H1 (cell line): ENCODE results near the gene NR2F6. TPM values are rescaled to one million over a fixed set of nuclear protein-coding genes. Genes with fewer than 3 reads are reported as not detected.

Experiments
- CTCF ChIA-PET: fragments of 300-600 bp; sonication (Branson Sonifier 250); formaldehyde crosslinking; loops from one replicate; lab custom pipeline; 2021; ENCODE audit not compliant: partially characterized antibody; lab: Charles Lee
- POLR2A ChIA-PET: fragments of 300-600 bp; sonication (Branson Sonifier 250); formaldehyde crosslinking; loops from one replicate; lab custom pipeline; 2021; ENCODE audit warnings: inconsistent platforms; ENCODE audit not compliant: partially characterized antibody; lab: Charles Lee
- DNase-seq, 2 experiments: peaks; one replicate each; pipeline versions ENCODE4 v3.0.0 to v3.0.0-alpha.2; 2010 to 2022; ENCODE audit warnings: low spot score in 2 of 2, low read depth in 1 of 2, mixed read lengths in 1 of 2
- FAIRE-seq: peaks from 2 replicates; lab custom pipeline; 2011; peaks lifted over from hg19 to GRCh38; lab: Jason Lieb, UNC
- H2AFZ ChIP-seq: 2 replicates; pipeline ENCODE4 v1.8.1; 2012; ENCODE audit warnings: low read length, inconsistent platforms
- H2AK5ac ChIP-seq: 2 replicates; pipeline ENCODE4 v1.6.1; 2013; ENCODE audit warnings: low read depth, low read length
- H2BK120ac ChIP-seq: replicated peaks from 2 replicates; pipeline ENCODE3; 2013; ENCODE audit warnings: low read depth, low read length, inconsistent platforms
- H2BK12ac ChIP-seq: 2 replicates; pipeline ENCODE4 v1.6.1; 2013; ENCODE audit warnings: low read depth, low read length
- H2BK15ac ChIP-seq: 2 replicates; pipeline ENCODE4 v1.6.1; 2013; ENCODE audit warnings: low read length
- H2BK20ac ChIP-seq: 2 replicates; pipeline ENCODE4 v1.6.1; 2013; ENCODE audit warnings: low read length
- H2BK5ac ChIP-seq: 2 replicates; pipeline ENCODE4 v1.6.1; 2013; ENCODE audit warnings: low read depth, low read length
- H3K14ac ChIP-seq: 2 replicates; pipeline ENCODE4 v1.6.1; 2013; ENCODE audit warnings: inconsistent platforms; ENCODE audit not compliant: insufficient read length
- H3K18ac ChIP-seq: 2 replicates; pipeline ENCODE4 v1.6.1; 2013; ENCODE audit warnings: low read length; ENCODE audit errors: extremely low read depth
- H3K23ac ChIP-seq: 2 replicates; pipeline ENCODE4 v1.6.1; 2013; ENCODE audit warnings: inconsistent platforms; ENCODE audit not compliant: insufficient read length
- H3K23me2 ChIP-seq: 2 replicates; pipeline ENCODE4 v1.6.1; 2013; ENCODE audit warnings: low read depth, low read length
- H3K27ac ChIP-seq: 2 replicates; pipeline ENCODE4 v1.6.1; 2011; ENCODE audit warnings: low read depth, low read length, inconsistent platforms
- H3K27me3 ChIP-seq, 4 experiments: replicated peaks in 1 of 4; 1 replicate in 1 of 4; 2 replicates in 3 of 4; pipeline versions ENCODE4 v1.6.1 to v1.8.1; 2011 to 2013; ENCODE audit warnings: low read length in 3 of 4, mild to moderate bottlenecking in 3 of 4, inconsistent platforms in 2 of 4, mixed read lengths in 2 of 4, moderate library complexity in 1 of 4; ENCODE audit not compliant: control insufficient read depth in 3 of 4, insufficient read depth in 3 of 4; ENCODE audit errors: extremely low read depth in 1 of 4
- H3K36me3 ChIP-seq, 4 experiments: 2 replicates each; pipeline versions ENCODE4 v1.6.1 to v1.8.1; 2011 to 2013; ENCODE audit warnings: mild to moderate bottlenecking in 4 of 4, low read length in 3 of 4, moderate library complexity in 2 of 4, control low read depth in 1 of 4, inconsistent platforms in 1 of 4; ENCODE audit not compliant: insufficient read depth in 4 of 4, control insufficient read depth in 2 of 4
- H3K4ac ChIP-seq: replicated peaks from 2 replicates; pipeline ENCODE3; 2013; ENCODE audit warnings: low read length, low read depth, mixed read lengths, inconsistent platforms; ENCODE audit not compliant: insufficient read length
- H3K4me1 ChIP-seq, 4 experiments: replicated peaks in 1 of 4; 1 replicate in 1 of 4; 2 replicates in 3 of 4; pipeline versions ENCODE4 v1.6.1 to v1.8.1; 2011 to 2013; ENCODE audit warnings: low read length in 3 of 4, inconsistent platforms in 2 of 4, mixed read lengths in 1 of 4; ENCODE audit not compliant: insufficient read depth in 4 of 4, control insufficient read depth in 3 of 4
- H3K4me2 ChIP-seq, 2 experiments: 2 replicates each; pipeline versions ENCODE4 v1.6.1 to v1.8.1; 2011 to 2013; ENCODE audit warnings: low read depth in 2 of 2, low read length in 2 of 2, control low read depth in 1 of 2, inconsistent platforms in 1 of 2, mild to moderate bottlenecking in 1 of 2; ENCODE audit not compliant: insufficient read depth in 1 of 2
- H3K4me3 ChIP-seq, 4 experiments: fragments of 200-600, 300-600 bp in 1 of 4; sonication (generic), shearing (Covaris generic), sonication (Bioruptor Twin) in 1 of 4; 2 replicates each; pipeline versions ENCODE4 v1.5.1 to v1.8.1; 2011 to 2016; ENCODE audit warnings: low read length in 4 of 4, low read depth in 3 of 4, control low read depth in 2 of 4, inconsistent platforms in 2 of 4, mild to moderate bottlenecking in 2 of 4, mixed read lengths in 1 of 4, moderate library complexity in 1 of 4; ENCODE audit not compliant: insufficient read depth in 2 of 4; ENCODE audit errors: extremely low read depth in 1 of 4
- H3K56ac ChIP-seq: replicated peaks from 2 replicates; pipeline ENCODE3; 2013; ENCODE audit warnings: low read depth, mild to moderate bottlenecking, mixed read lengths, low read length, inconsistent platforms; ENCODE audit not compliant: insufficient read length
- H3K79me1 ChIP-seq: 2 replicates; pipeline ENCODE4 v1.6.1; 2013; ENCODE audit warnings: low read depth, low read length, control low read depth
- H3K79me2 ChIP-seq, 2 experiments: 2 replicates each; pipeline versions ENCODE4 v1.6.1 to v1.8.1; 2012 to 2013; ENCODE audit warnings: low read length in 2 of 2, mild to moderate bottlenecking in 2 of 2, inconsistent platforms in 1 of 2; ENCODE audit not compliant: insufficient read depth in 2 of 2, control insufficient read depth in 1 of 2
- H3K9ac ChIP-seq, 4 experiments: replicated peaks in 1 of 4; 1 replicate in 1 of 4; 2 replicates in 3 of 4; pipeline versions ENCODE4 v1.6.1 to v1.8.1; 2011 to 2013; ENCODE audit warnings: low read depth in 3 of 4, low read length in 3 of 4, control low read depth in 2 of 4, mild to moderate bottlenecking in 2 of 4, moderate library complexity in 2 of 4, inconsistent platforms in 1 of 4; ENCODE audit errors: extremely low read depth in 1 of 4
- H3K9me3 ChIP-seq, 2 experiments: 2 replicates each; pipeline versions ENCODE4 v1.6.1 to v1.8.1; 2012 to 2013; ENCODE audit warnings: mild to moderate bottlenecking in 2 of 2, moderate library complexity in 2 of 2, control low read depth in 1 of 2, inconsistent platforms in 1 of 2, low read depth in 1 of 2, low read length in 1 of 2, mixed read lengths in 1 of 2; ENCODE audit not compliant: insufficient read depth in 2 of 2
- H4K20me1 ChIP-seq, 2 experiments: replicated peaks in 1 of 2; 2 replicates each; pipeline versions ENCODE3 to v1.8.1; 2011 to 2013; ENCODE audit warnings: inconsistent platforms in 2 of 2, low read length in 2 of 2, mild to moderate bottlenecking in 1 of 2; ENCODE audit not compliant: insufficient read depth in 2 of 2, control insufficient read depth in 1 of 2
- H4K5ac ChIP-seq: 2 replicates; pipeline ENCODE4 v1.6.1; 2013; ENCODE audit warnings: low read length, low read depth, mixed read lengths, inconsistent platforms; ENCODE audit not compliant: insufficient read length
- H4K8ac ChIP-seq: 2 replicates; pipeline ENCODE4 v1.8.0; 2013; ENCODE audit warnings: mild to moderate bottlenecking, moderate library complexity, low read length, inconsistent platforms; ENCODE audit not compliant: insufficient read depth; ENCODE audit errors: extremely low read depth
- H4K91ac ChIP-seq: replicated peaks from 2 replicates; pipeline ENCODE3; 2013; ENCODE audit warnings: low read length, mixed read lengths, inconsistent platforms; ENCODE audit not compliant: insufficient read length
- ATF2 ChIP-seq: IDR thresholded peaks from 2 replicates; pipeline ENCODE4 v1.6.1; 2012; ENCODE audit warnings: low read length, inconsistent platforms
- ATF3 ChIP-seq: IDR thresholded peaks from 2 replicates; pipeline ENCODE4 v1.6.1; 2011; ENCODE audit warnings: low read depth, mild to moderate bottlenecking, low read length; ENCODE audit not compliant: insufficient read depth
- BACH1 ChIP-seq: IDR thresholded peaks from 2 replicates; pipeline ENCODE4 v1.6.1; 2012; ENCODE audit warnings: low read length, improper control_type of control experiment
- BCL11A ChIP-seq, 2 experiments: IDR thresholded peaks; one replicate each; pipeline ENCODE4 v1.6.1; 2011; ENCODE audit warnings: low read depth in 2 of 2, low read length in 2 of 2, mild to moderate bottlenecking in 2 of 2
- CBX5 ChIP-seq: fragments of 300-800, 300-1000 bp; sonication (generic); IDR thresholded peaks from 2 replicates; pipeline ENCODE4 v1.7.1; 2016; ENCODE audit warnings: antibody characterized with exemption, low read length, low read depth
- CBX8 ChIP-seq: fragments of 300-800, 300-1000 bp; sonication (generic); IDR thresholded peaks from 2 replicates; pipeline ENCODE4 v1.7.1; 2016; ENCODE audit warnings: low read depth, low read length, borderline replicate concordance
- CHD2 ChIP-seq: IDR thresholded peaks from 2 replicates; pipeline ENCODE4 v1.6.1; 2012; ENCODE audit warnings: low read length, improper control_type of control experiment
- EZH2 ChIP-seq: fragments of 200-600 bp; sonication (generic); IDR thresholded peaks from 2 replicates; pipeline ENCODE4 v1.7.1; 2012; ENCODE audit warnings: low read depth, mild to moderate bottlenecking, moderate library complexity, low read length, inconsistent platforms; ENCODE audit not compliant: severe bottlenecking
- GABPA ChIP-seq: IDR thresholded peaks from 2 replicates; pipeline ENCODE4 v1.6.1; 2011; ENCODE audit warnings: mild to moderate bottlenecking, low read length, moderate library complexity, borderline replicate concordance; ENCODE audit not compliant: insufficient read depth
- NRF1 ChIP-seq: IDR thresholded peaks from 2 replicates; pipeline ENCODE4 v1.6.1; 2011; ENCODE audit warnings: mild to moderate bottlenecking, low read depth, low read length, improper control_type of control experiment
- SIN3A ChIP-seq, 2 experiments: IDR thresholded peaks in 1 of 2; conservative IDR thresholded peaks in 1 of 2; 2 replicates each; pipeline ENCODE4 v1.6.1; 2011 to 2012; ENCODE audit warnings: low read length in 2 of 2, improper control_type of control experiment in 1 of 2, low read depth in 1 of 2, mild to moderate bottlenecking in 1 of 2
- WGBS, 2 experiments: shearing (Covaris generic) in 1 of 2; methylation state at CpG; one replicate each; pipeline versions ENCODE4 v1.1.6 to v1.1.7; 2013 to 2015; ENCODE audit warnings: low lambda C conversion rate in 2 of 2, mixed read lengths in 2 of 2, inconsistent platforms in 1 of 2, low coverage in 1 of 2, missing lambda C conversion rate in 1 of 2; ENCODE audit not compliant: insufficient replicate concordance in 2 of 2, insufficient coverage in 1 of 2, insufficient read length in 1 of 2; ENCODE audit errors: extremely low coverage in 1 of 2, missing lambda C conversion rate in 1 of 2; 5-methylcytosine and 5-hydroxymethylcytosine counted together
- polyA plus RNA-seq, 7 experiments: library from polyadenylated mRNA; depleted of rRNA in 3 of 7; stranded (reverse) in 5 of 7; unstranded in 2 of 7; fragments of >200 nt in 5 of 7; fragments of 200-250 nt in 2 of 7; gene quantifications; 1 replicate in 5 of 7; 2 replicates in 1 of 7; 4 replicates in 1 of 7; pipeline versions ENCODE4 v1.2.1 to v1.2.3, GENCODE V29; 2011 to 2013; ENCODE audit warnings: missing spikeins in 2 of 7, mixed read lengths in 2 of 7
- total RNA-seq: library from RNA; stranded (reverse); fragmentation: NEBNext Ultra II Directional; extraction: Animal tissue kit (Norgen Biotek cat#: 25700); gene quantifications from 2 replicates; pipeline ENCODE4 v1.2.1, GENCODE V29; 2021

The NR2F6 gene
- total and polyA plus RNA-seq, 2 of the 8 experiments (the other 6 are each of a cell fraction or from before 2014, with no cell fraction given): 99.7 to 114 TPM

GRCh38 chr19:17255150-17255621 lies 9.5 kb upstream of the NR2F6 start:
- no peak for FAIRE-seq
- TF ChIP-seq CBX5 (no peak), SIN3A (conservative IDR thresholded peaks at IDR 0.05 in 1 of 2, IDR thresholded peaks at IDR 0.05 in 1 of 2; ENCODE audit: low read depth in 1 of 2, low read length in 2 of 2) (no peak), NRF1 (no peak), GABPA (no peak), CHD2 (no peak), BCL11A (IDR thresholded peaks at IDR 0.05; ENCODE audit: low read depth in 2 of 2, low read length in 2 of 2) (no peak), ATF3 (no peak), BACH1 (no peak), EZH2 (no peak), CBX8 (no peak), ATF2 (no peak)

More at GRCh38 chr19:17255150-17255621, 9.5 kb upstream of the NR2F6 start:
- H3K9me3 ChIP-seq: peaks cover 15 to 16% of the 10 kb centered on the region in 2 experiments; a peak in 3 of 4 replicates
- no peak overlapping the region for H2BK5ac ChIP-seq
- DNase-seq: no peak
- no peak overlapping the region for H3K4me2 ChIP-seq
- H4K91ac ChIP-seq: no peak overlapping the region
- H3K56ac ChIP-seq: no peak overlapping the region
- no peak overlapping the region for H2AK5ac ChIP-seq
- H3K4me1 ChIP-seq: no peaks in the 10 kb centered on the region
- H3K79me1 ChIP-seq: no peaks in the 10 kb centered on the region
- no peaks in the 10 kb centered on the region for H3K79me2 ChIP-seq
- no peak overlapping the region for H2BK120ac ChIP-seq
- H3K36me3 ChIP-seq: peaks cover 2 to 13% (median 4%) of the 10 kb centered on the region in 4 experiments; a peak in 4 of 8 replicates
- no peaks in the 10 kb centered on the region for H4K20me1 ChIP-seq
- ChIA-PET POLR2A (interaction anchor here (0.6 to 1.9 kb wide), 5 partner anchors 10 to 29 kb away, joined by 3 to 5 read pairs (median 3); partner anchors contain the start of genes OCEL1 and USHBP1), CTCF (interaction anchor here (0.6 to 2.9 kb wide), 9 partner anchors 9 to 483 kb away, joined by 3 to 15 read pairs (median 4); partner anchors contain the start of gene USHBP1)
- no peak overlapping the region for H3K14ac ChIP-seq
- H2BK12ac ChIP-seq: no peak overlapping the region; the same call in 1 of the 2 replicates
- H3K23ac ChIP-seq: no peak overlapping the region
- no peak overlapping the region for H3K4ac ChIP-seq
- no peak overlapping the region for H3K9ac ChIP-seq
- no peak overlapping the region for H2AFZ ChIP-seq
- no peak overlapping the region for H3K18ac ChIP-seq
- H4K5ac ChIP-seq: no peak overlapping the region
- H4K8ac ChIP-seq: no peak overlapping the region
- H2BK20ac ChIP-seq: no peak overlapping the region
- H3K4me3 ChIP-seq: no peak overlapping the region
- no peak overlapping the region for H2BK15ac ChIP-seq
- no peaks in the 10 kb centered on the region for H3K27me3 ChIP-seq
- H3K27ac ChIP-seq: no peak overlapping the region
- WGBS, 2 experiments: 88% methylated on average over 14 of the region's 18 CpGs; no CpG with 5 or more reads in 1 of the 2 experiments
- no peaks in the 10 kb centered on the region for H3K23me2 ChIP-seq
